HEK293 (cell line): ENCODE data around the gene VPS50.

ENCODE experiments used
- CTCF ChIP-seq: fragments of 450-650 bp; formaldehyde crosslinking; IDR thresholded peaks from 2 replicates; pipeline ENCODE4 v1.5.1; 2016; ENCODE audit warnings: missing biosample characterization, missing genetic modification characterization
- HOXA7 ChIP-seq: sonication (generic); formaldehyde crosslinking; IDR thresholded peaks from 2 replicates; pipeline ENCODE4 v1.8.1; 2022; ENCODE audit warnings: missing genetic modification reagents, borderline replicate concordance
- PBX3 ChIP-seq: sonication (generic); formaldehyde crosslinking; IDR thresholded peaks from 2 replicates; pipeline ENCODE4 v1.8.1; 2022; ENCODE audit warnings: mild to moderate bottlenecking, moderate library complexity, missing genetic modification reagents
- ZFHX2 ChIP-seq: fragments of 450-650 bp; formaldehyde crosslinking; conservative IDR thresholded peaks from 2 replicates; pipeline ENCODE4 v1.5.1; 2016; ENCODE audit warnings: missing biosample characterization, missing genetic modification characterization
- ZNF221 ChIP-seq: fragments of 450-650 bp; formaldehyde crosslinking; IDR thresholded peaks from 2 replicates; pipeline ENCODE4 v1.5.1; 2017; ENCODE audit warnings: missing biosample characterization, missing genetic modification characterization, borderline replicate concordance
- ZNF501 ChIP-seq: fragments of 450-650 bp; formaldehyde crosslinking; IDR thresholded peaks from 2 replicates; pipeline ENCODE4 v1.5.1; 2016; ENCODE audit warnings: missing biosample characterization, missing genetic modification characterization
- ZNF629 ChIP-seq: fragments of 450-650 bp; formaldehyde crosslinking; IDR thresholded peaks from 2 replicates; pipeline ENCODE4 v1.5.1; 2017; ENCODE audit warnings: missing biosample characterization, missing genetic modification characterization
- ZNF747 ChIP-seq: fragments of 450-650 bp; formaldehyde crosslinking; IDR thresholded peaks from 2 replicates; pipeline ENCODE4 v1.5.1; 2016; ENCODE audit warnings: missing biosample characterization, missing genetic modification characterization
- ZNF776 ChIP-seq: fragments of 450-650 bp; formaldehyde crosslinking; IDR thresholded peaks from 2 replicates; pipeline ENCODE4 v1.5.0; 2017; ENCODE audit warnings: missing biosample characterization, missing genetic modification characterization, borderline replicate concordance
- ZSCAN4 ChIP-seq: fragments of 450-650 bp; formaldehyde crosslinking; IDR thresholded peaks from 2 replicates; pipeline ENCODE4 v1.5.1; 2017; ENCODE audit warnings: missing biosample characterization, missing genetic modification characterization
- TF ChIP-seq, protein P1 (sequence below): fragments of 450-650 bp; formaldehyde crosslinking; IDR thresholded peaks from 2 replicates; pipeline ENCODE4 v1.5.1; 2016; ENCODE audit warnings: missing biosample characterization, missing genetic modification characterization

GRCh38 chr7:93352881-93353280 lies 120.7 kb downstream of the VPS50 start:
- no peak for TF ChIP-seq PBX3 (CRISPR knock-in tag)
- TF ChIP-seq ZNF629 (tag by site-specific recombination): no peak
- TF ChIP-seq ZNF501 (tag by site-specific recombination): no peak
- TF ChIP-seq ZNF776: no peak
- TF ChIP-seq, protein P1, sequence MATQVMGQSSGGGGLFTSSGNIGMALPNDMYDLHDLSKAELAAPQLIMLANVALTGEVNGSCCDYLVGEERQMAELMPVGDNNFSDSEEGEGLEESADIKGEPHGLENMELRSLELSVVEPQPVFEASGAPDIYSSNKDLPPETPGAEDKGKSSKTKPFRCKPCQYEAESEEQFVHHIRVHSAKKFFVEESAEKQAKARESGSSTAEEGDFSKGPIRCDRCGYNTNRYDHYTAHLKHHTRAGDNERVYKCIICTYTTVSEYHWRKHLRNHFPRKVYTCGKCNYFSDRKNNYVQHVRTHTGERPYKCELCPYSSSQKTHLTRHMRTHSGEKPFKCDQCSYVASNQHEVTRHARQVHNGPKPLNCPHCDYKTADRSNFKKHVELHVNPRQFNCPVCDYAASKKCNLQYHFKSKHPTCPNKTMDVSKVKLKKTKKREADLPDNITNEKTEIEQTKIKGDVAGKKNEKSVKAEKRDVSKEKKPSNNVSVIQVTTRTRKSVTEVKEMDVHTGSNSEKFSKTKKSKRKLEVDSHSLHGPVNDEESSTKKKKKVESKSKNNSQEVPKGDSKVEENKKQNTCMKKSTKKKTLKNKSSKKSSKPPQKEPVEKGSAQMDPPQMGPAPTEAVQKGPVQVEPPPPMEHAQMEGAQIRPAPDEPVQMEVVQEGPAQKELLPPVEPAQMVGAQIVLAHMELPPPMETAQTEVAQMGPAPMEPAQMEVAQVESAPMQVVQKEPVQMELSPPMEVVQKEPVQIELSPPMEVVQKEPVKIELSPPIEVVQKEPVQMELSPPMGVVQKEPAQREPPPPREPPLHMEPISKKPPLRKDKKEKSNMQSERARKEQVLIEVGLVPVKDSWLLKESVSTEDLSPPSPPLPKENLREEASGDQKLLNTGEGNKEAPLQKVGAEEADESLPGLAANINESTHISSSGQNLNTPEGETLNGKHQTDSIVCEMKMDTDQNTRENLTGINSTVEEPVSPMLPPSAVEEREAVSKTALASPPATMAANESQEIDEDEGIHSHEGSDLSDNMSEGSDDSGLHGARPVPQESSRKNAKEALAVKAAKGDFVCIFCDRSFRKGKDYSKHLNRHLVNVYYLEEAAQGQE (tag by site-specific recombination): no peak
- no peak for TF ChIP-seq CTCF (tag by site-specific recombination)
- TF ChIP-seq HOXA7 (CRISPR knock-in tag): no peak
- no peak for TF ChIP-seq ZNF221 (tag by site-specific recombination)
- TF ChIP-seq ZFHX2 (tag by site-specific recombination): no peak
- TF ChIP-seq ZSCAN4 (tag by site-specific recombination): no peak
- TF ChIP-seq ZNF747 (tag by site-specific recombination): no peak
